Measurements from ENCODE around the gene JAKMIP1. TPM values are rescaled to one million over a fixed set of nuclear protein-coding genes. Genes with fewer than 3 reads are reported as not detected.

JAKMIP1 gene
- total RNA-seq, 3 donors from 2014 or later, result 0.66 to 0.88 (median 0.80) TPM

- intact Hi-C loops (cut with DNase I; ENCODE audit: low total_unique reads), result no loop called here
Measured at GRCh38 chr4:5980436-5981155, 219.8 kb downstream of the JAKMIP1 start.

GRCh38 chr4:5979981-5980380, 220.4 kb downstream of the JAKMIP1 start:
- H3K9me3 ChIP-seq, result no peaks in the 10 kb centered on the region
- H3K4me1 ChIP-seq, result no peaks in the 10 kb centered on the region
- H3K27ac ChIP-seq, result no peak overlapping the region
- DNase-seq (ENCODE audit: low spot score in 2 of 2), result peak in 1 of 2 donors; percentile 46
- H3K27me3 ChIP-seq, result peaks cover 0 to 12% of the 10 kb centered on the region in 2 donors
- TF ChIP-seq, protein P1, sequence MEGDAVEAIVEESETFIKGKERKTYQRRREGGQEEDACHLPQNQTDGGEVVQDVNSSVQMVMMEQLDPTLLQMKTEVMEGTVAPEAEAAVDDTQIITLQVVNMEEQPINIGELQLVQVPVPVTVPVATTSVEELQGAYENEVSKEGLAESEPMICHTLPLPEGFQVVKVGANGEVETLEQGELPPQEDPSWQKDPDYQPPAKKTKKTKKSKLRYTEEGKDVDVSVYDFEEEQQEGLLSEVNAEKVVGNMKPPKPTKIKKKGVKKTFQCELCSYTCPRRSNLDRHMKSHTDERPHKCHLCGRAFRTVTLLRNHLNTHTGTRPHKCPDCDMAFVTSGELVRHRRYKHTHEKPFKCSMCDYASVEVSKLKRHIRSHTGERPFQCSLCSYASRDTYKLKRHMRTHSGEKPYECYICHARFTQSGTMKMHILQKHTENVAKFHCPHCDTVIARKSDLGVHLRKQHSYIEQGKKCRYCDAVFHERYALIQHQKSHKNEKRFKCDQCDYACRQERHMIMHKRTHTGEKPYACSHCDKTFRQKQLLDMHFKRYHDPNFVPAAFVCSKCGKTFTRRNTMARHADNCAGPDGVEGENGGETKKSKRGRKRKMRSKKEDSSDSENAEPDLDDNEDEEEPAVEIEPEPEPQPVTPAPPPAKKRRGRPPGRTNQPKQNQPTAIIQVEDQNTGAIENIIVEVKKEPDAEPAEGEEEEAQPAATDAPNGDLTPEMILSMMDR (IDR thresholded peaks at IDR 0.05), result no peak
- no peak for TF ChIP-seq POLR2AphosphoS5 (IDR thresholded peaks at IDR 0.05)
- TF ChIP-seq POLR2A (IDR thresholded peaks at IDR 0.05), result no peak
- no peak overlapping the region for H3K4me3 ChIP-seq
- intact Hi-C loops (cut with DNase I; ENCODE audit: low total_unique reads), result no loop called here
- no peaks in the 10 kb centered on the region for H3K36me3 ChIP-seq

More at GRCh38 chr4:5980436-5981155, 219.8 kb downstream of the JAKMIP1 start:
- Histone ChIP-seq H3K27me3 (peaks cover 0 to 12% of the 10 kb centered on the region in 2 donors), H3K9me3 (no peaks in the 10 kb centered on the region), H3K4me3 (no peak overlapping the region), H3K4me1 (no peaks in the 10 kb centered on the region), H3K36me3 (no peaks in the 10 kb centered on the region), H3K27ac (no peak overlapping the region)
- no peak for TF ChIP-seq POLR2A (IDR thresholded peaks at IDR 0.05)
- TF ChIP-seq, protein P1 (IDR thresholded peaks at IDR 0.05), result no peak
- no peak for TF ChIP-seq POLR2AphosphoS5 (IDR thresholded peaks at IDR 0.05)
- DNase-seq (ENCODE audit: low spot score in 2 of 2), result no peak

- TF ChIP-seq POLR2AphosphoS5 (IDR thresholded peaks at IDR 0.05) (no peak), POLR2A (IDR thresholded peaks at IDR 0.05) (no peak)
- TF ChIP-seq, protein P1 (IDR thresholded peaks at IDR 0.05), result no peak
- Histone ChIP-seq H3K27ac (no peak overlapping the region), H3K9me3 (no peaks in the 10 kb centered on the region), H3K36me3 (no peaks in the 10 kb centered on the region), H3K27me3 (peaks cover 0 to 28% of the 10 kb centered on the region in 2 donors), H3K4me3 (no peak overlapping the region), H3K4me1 (no peaks in the 10 kb centered on the region)
- intact Hi-C loops (cut with DNase I; ENCODE audit: low total_unique reads), result no loop called here
- peak in 1 of 2 donors; percentile 14 for DNase-seq (ENCODE audit: low spot score in 2 of 2)
Measured at GRCh38 chr4:5976921-5977320, 223.4 kb downstream of the JAKMIP1 start.

DNA sequence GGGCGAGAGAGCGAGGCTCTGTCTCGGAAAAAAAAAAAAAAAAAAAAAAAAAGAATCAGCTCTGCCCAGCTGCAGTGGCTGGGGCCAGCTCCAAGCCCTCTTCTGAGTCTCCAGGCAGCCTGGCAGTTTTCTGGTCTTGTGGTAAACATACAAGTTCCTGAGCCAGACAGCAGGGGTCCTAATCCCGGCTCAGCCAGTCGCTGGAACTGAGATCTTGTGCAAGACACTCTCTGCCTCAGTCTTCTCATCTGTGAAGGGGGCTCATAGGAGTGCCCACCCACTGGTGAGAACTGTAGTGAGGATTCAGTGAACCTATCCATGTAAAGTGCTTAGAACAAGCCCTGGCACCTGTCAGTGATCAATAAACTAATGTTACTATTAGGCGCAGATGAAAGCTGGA, 223.9 kb downstream of the JAKMIP1 start:
- peak in 1 of 2 donors; percentile 35 for DNase-seq (ENCODE audit: low spot score in 2 of 2)
- Histone ChIP-seq H3K4me1 (no peaks in the 10 kb centered on the region), H3K27ac (no peak overlapping the region), H3K9me3 (no peaks in the 10 kb centered on the region), H3K4me3 (no peak overlapping the region), H3K27me3 (peaks cover 0 to 30% of the 10 kb centered on the region in 2 donors), H3K36me3 (no peaks in the 10 kb centered on the region)
- intact Hi-C loops (cut with DNase I; ENCODE audit: low total_unique reads), result no loop called here
- TF ChIP-seq, protein P1 (IDR thresholded peaks at IDR 0.05), result no peak
- no peak for TF ChIP-seq POLR2A (IDR thresholded peaks at IDR 0.05)
- no peak for TF ChIP-seq POLR2AphosphoS5 (IDR thresholded peaks at IDR 0.05)

Other genes with a start within 250 kb of the JAKMIP1 start
- under 1 TPM in 2 of 3 donors, not detected in 1; under 0.01 TPM for gene C4orf50, start 182.1 kb downstream of the JAKMIP1 start, total RNA-seq
- gene WFS1, start 69.3 kb upstream of the JAKMIP1 start, total RNA-seq, result 10 to 100 TPM; 32.5 to 58.3 (median 37.1) TPM

Data from breast epithelium (tissue), 4 donors.